Prostate gland (tissue), 2 donors: ENCODE measurements around the gene ERCC5. TPM values are rescaled to one million over a fixed set of nuclear protein-coding genes. Genes with fewer than 3 reads are reported as not detected.

Source experiments
- DNase-seq: peaks from one replicate; pipeline ENCODE4 v3.0.0-alpha.2; 2019; ENCODE audit warnings: low spot score
- H3K27ac ChIP-seq, 2 donors: fragments of 200-600 bp; sonication (generic); 2 replicates each; pipeline ENCODE4 v1.5.1; 2017 to 2019
- H3K27me3 ChIP-seq: fragments of 200-600 bp; sonication (generic); replicated peaks from 2 replicates; pipeline ENCODE4 v1.5.1; 2019; ENCODE audit not compliant: insufficient read depth
- H3K36me3 ChIP-seq, 2 donors: fragments of 200-600 bp; sonication (generic); 1 replicate in 1 of 2; 2 replicates in 1 of 2; pipeline versions ENCODE4 v1.5.1 to v1.8.1; 2017 to 2019
- H3K4me1 ChIP-seq: fragments of 200-600 bp; sonication (generic); replicated peaks from 2 replicates; pipeline ENCODE4 v1.5.1; 2019
- H3K4me3 ChIP-seq, 2 donors: fragments of 200-600 bp; sonication (generic); 2 replicates each; pipeline ENCODE4 v1.5.1; 2017 to 2019
- H3K9me3 ChIP-seq: fragments of 200-600 bp; sonication (generic); 2 replicates; pipeline ENCODE4 v1.5.1; 2017
- CTCF ChIP-seq, 4 experiments: fragments of 200-600 bp in 2 of 4; fragments of 450-650 bp in 2 of 4; sonication (generic) in 2 of 4; IDR thresholded peaks; 1 replicate in 3 of 4; 2 replicates in 1 of 4; pipeline ENCODE4 v1.5.1; 2016 to 2019; ENCODE audit warnings: antibody characterized with exemption in 4 of 4, mild to moderate bottlenecking in 2 of 4, moderate library complexity in 2 of 4
- POLR2A ChIP-seq: fragments of 450-650 bp; IDR thresholded peaks from one replicate; pipeline ENCODE4 v1.6.1; 2016; ENCODE audit warnings: antibody characterized with exemption, mild to moderate bottlenecking
- POLR2AphosphoS5 ChIP-seq: sonication (generic); formaldehyde crosslinking; IDR thresholded peaks from one replicate; pipeline ENCODE4 v1.6.1; 2017; ENCODE audit warnings: antibody characterized with exemption
- WGBS: methylation state at CpG from one replicate; pipeline ENCODE4 v1.1.5; 2018; 5-methylcytosine and 5-hydroxymethylcytosine counted together
- intact Hi-C: fragments of 100-400 bp; cut with DNase I; formaldehyde crosslinking; loops from one replicate; pipeline ENCODE4 v1.14.2; 2022
- total RNA-seq, 2 donors: library from RNA; depleted of rRNA; stranded (reverse); fragments of >200 nt; gene quantifications; one replicate each; pipeline ENCODE4 v1.1.0, GENCODE V29; 2016

The ERCC5 gene
- total RNA-seq, 2 donors from 2014 or later: 60.9 to 72.7 TPM

- WGBS: 63% methylated on average over 5 of the region's 5 CpGs
- no peaks in the 10 kb centered on the region for H3K4me1 ChIP-seq
Observed at GRCh38 chr13:102878481-102878880, 32.6 kb downstream of the ERCC5 start.

GRCh38 chr13:102879793-102880499, 34.1 kb downstream of the ERCC5 start:
- no peak overlapping the region for H3K4me3 ChIP-seq
- H3K27me3 ChIP-seq: no peaks in the 10 kb centered on the region
- TF ChIP-seq POLR2AphosphoS5: no peak
- H3K27ac ChIP-seq: no peak overlapping the region
- no peaks in the 10 kb centered on the region for H3K36me3 ChIP-seq
- H3K4me1 ChIP-seq: no peaks in the 10 kb centered on the region
- WGBS: 90% methylated on average over 13 of the region's 13 CpGs
- intact Hi-C loops: no loop called here
- H3K9me3 ChIP-seq: no peaks in the 10 kb centered on the region
- no peak for DNase-seq

More at GRCh38 chr13:102878481-102878880, 32.6 kb downstream of the ERCC5 start:
- no peaks in the 10 kb centered on the region for H3K9me3 ChIP-seq
- H3K36me3 ChIP-seq: no peaks in the 10 kb centered on the region
- DNase-seq: no peak
- TF ChIP-seq CTCF (IDR thresholded peaks at IDR 0.05) (no peak), POLR2A (no peak), POLR2AphosphoS5 (no peak)
- H3K4me3 ChIP-seq: no peak overlapping the region
- H3K27me3 ChIP-seq: no peaks in the 10 kb centered on the region
- intact Hi-C loops: no loop called here
- H3K27ac ChIP-seq: no peak overlapping the region

GRCh38 chr13:102881819-102882686, 36.2 kb downstream of the ERCC5 start:
- Histone ChIP-seq H3K4me3 (no peak overlapping the region), H3K36me3 (no peaks in the 10 kb centered on the region), H3K27ac (no peak overlapping the region), H3K9me3 (no peaks in the 10 kb centered on the region), H3K27me3 (no peaks in the 10 kb centered on the region), H3K4me1 (no peaks in the 10 kb centered on the region)
- DNase-seq: peak; percentile 31
- TF ChIP-seq POLR2AphosphoS5 (no peak), POLR2A (no peak), CTCF (IDR thresholded peaks at IDR 0.05) (no peak)
- intact Hi-C loops: no loop called here
- 49% methylated on average over 4 of the region's 4 CpGs for WGBS

- TF ChIP-seq CTCF (IDR thresholded peaks at IDR 0.05): no peak
- TF ChIP-seq POLR2AphosphoS5: no peak
- TF ChIP-seq POLR2A: no peak
- Histone ChIP-seq H3K27me3 (no peaks in the 10 kb centered on the region), H3K27ac (no peak overlapping the region), H3K4me1 (no peaks in the 10 kb centered on the region), H3K36me3 (no peaks in the 10 kb centered on the region), H3K4me3 (no peak overlapping the region), H3K9me3 (no peaks in the 10 kb centered on the region)
- whole genome bisulfite sequencing: 31% methylated on average over 2 of the region's 2 CpGs
- no peak for DNase-seq
- intact Hi-C loops: no loop called here
Observed at GRCh38 chr13:102892503-102892902, 46.7 kb downstream of the ERCC5 start.

- WGBS: 97% methylated on average over 6 of the region's 6 CpGs
- intact Hi-C loops: no loop called here
- Histone ChIP-seq H3K9me3 (no peaks in the 10 kb centered on the region), H3K36me3 (no peaks in the 10 kb centered on the region), H3K27me3 (no peaks in the 10 kb centered on the region), H3K4me1 (no peaks in the 10 kb centered on the region), H3K4me3 (no peak overlapping the region), H3K27ac (no peak overlapping the region)
- DNase-seq: no peak
- TF ChIP-seq CTCF (IDR thresholded peaks at IDR 0.05) (no peak), POLR2AphosphoS5 (no peak), POLR2A (no peak)
Observed at GRCh38 chr13:102897371-102898138, 51.7 kb downstream of the ERCC5 start.
